LNCaP clone FGC (cell line): ENCODE data around the gene PJA2.

Experiments used
- DNase-seq: peaks from one replicate; pipeline ENCODE4 v3.0.0-alpha.2; 2011; ENCODE audit warnings: low read depth
- H3K4me3 ChIP-seq: 2 replicates; pipeline ENCODE4 v1.5.1; 2011; ENCODE audit warnings: mild to moderate bottlenecking, low read depth, low read length, control low read depth
- CTCF ChIP-seq: IDR thresholded peaks from 2 replicates; pipeline ENCODE4 v1.5.1; 2012; ENCODE audit warnings: mild to moderate bottlenecking; ENCODE audit not compliant: control insufficient read depth, insufficient read depth; ENCODE audit errors: extremely low read depth

The PJA2 gene

GRCh38 chr5:109373932-109374331 lies 35.8 kb downstream of the PJA2 start:
- TF ChIP-seq CTCF = no peak
- no peak overlapping the region for H3K4me3 ChIP-seq
- no peak for DNase-seq

GRCh38 chr5:109370343-109370742 lies 39.4 kb downstream of the PJA2 start:
- no peak overlapping the region for H3K4me3 ChIP-seq
- no peak for TF ChIP-seq CTCF
- DNase-seq = peak; percentile 83

- no peak for DNase-seq
- H3K4me3 ChIP-seq = no peak overlapping the region
- TF ChIP-seq CTCF = no peak
These were observed 44.1 kb downstream of the PJA2 start for GRCh38 chr5:109365653-109366052.

- no peak for DNase-seq
- no peak for TF ChIP-seq CTCF
- no peak overlapping the region for H3K4me3 ChIP-seq
These were observed 44.8 kb downstream of the PJA2 start for GRCh38 chr5:109364977-109365376.

GRCh38 chr5:109359642-109360041 lies 50.1 kb downstream of the PJA2 start:
- no peak for TF ChIP-seq CTCF
- no peak overlapping the region for H3K4me3 ChIP-seq
- no peak for DNase-seq

GRCh38 chr5:109357807-109358206 lies 52.0 kb downstream of the PJA2 start:
- DNase-seq = no peak
- no peak overlapping the region for H3K4me3 ChIP-seq
- no peak for TF ChIP-seq CTCF

- DNase-seq = no peak
- no peak for TF ChIP-seq CTCF
- H3K4me3 ChIP-seq = no peak overlapping the region
These were observed 55.0 kb downstream of the PJA2 start for GRCh38 chr5:109354761-109355160.
